ENCODE measurements around the gene ROGDI. TPM values are rescaled to one million over a fixed set of nuclear protein-coding genes. Genes with fewer than 3 reads are reported as not detected.

Gene ROGDI
- total and polyA plus RNA-seq, 7 donors: 23.4 to 72.8 (median 47.9) TPM

DNA sequence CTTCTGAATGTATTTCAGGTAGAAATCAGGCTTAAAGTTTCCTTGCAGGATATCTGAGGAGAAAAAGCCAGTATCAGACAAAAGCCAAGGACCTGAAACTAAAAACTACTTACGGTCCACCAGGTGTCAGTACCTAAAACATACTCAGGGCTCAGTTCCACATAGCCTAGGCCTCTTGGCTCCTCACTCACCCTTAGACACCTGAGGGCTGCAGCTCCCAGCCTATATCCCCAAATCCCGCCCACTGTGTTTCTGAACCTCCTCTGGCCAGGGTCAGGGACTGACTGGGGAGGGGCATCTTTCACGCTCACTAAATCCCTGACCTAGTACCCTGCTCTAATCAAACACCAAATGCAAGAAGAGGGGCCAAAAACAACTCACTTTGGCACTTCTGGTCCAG lies 8.8 kb upstream of the ROGDI start:
- H3K36me3 ChIP-seq: peaks cover 12 to 95% (median 49%) of the 10 kb centered on the region in 4 donors
- H3K27ac ChIP-seq: no peak overlapping the region
- WGBS, 2 donors: 96 to 97% methylated on average over 3 of the region's 3 CpGs
- H3K4me3 ChIP-seq: no peak overlapping the region
- no peak for DNase-seq
- no peaks in the 10 kb centered on the region for H3K27me3 ChIP-seq
- no peak for TF ChIP-seq POLR2AphosphoS5 (IDR thresholded peaks at IDR 0.05)
- no peak for TF ChIP-seq EP300 (IDR thresholded peaks at IDR 0.05)
- no peak for TF ChIP-seq POLR2A (IDR thresholded peaks at IDR 0.05)
- TF ChIP-seq, protein P1, sequence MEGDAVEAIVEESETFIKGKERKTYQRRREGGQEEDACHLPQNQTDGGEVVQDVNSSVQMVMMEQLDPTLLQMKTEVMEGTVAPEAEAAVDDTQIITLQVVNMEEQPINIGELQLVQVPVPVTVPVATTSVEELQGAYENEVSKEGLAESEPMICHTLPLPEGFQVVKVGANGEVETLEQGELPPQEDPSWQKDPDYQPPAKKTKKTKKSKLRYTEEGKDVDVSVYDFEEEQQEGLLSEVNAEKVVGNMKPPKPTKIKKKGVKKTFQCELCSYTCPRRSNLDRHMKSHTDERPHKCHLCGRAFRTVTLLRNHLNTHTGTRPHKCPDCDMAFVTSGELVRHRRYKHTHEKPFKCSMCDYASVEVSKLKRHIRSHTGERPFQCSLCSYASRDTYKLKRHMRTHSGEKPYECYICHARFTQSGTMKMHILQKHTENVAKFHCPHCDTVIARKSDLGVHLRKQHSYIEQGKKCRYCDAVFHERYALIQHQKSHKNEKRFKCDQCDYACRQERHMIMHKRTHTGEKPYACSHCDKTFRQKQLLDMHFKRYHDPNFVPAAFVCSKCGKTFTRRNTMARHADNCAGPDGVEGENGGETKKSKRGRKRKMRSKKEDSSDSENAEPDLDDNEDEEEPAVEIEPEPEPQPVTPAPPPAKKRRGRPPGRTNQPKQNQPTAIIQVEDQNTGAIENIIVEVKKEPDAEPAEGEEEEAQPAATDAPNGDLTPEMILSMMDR (IDR thresholded peaks at IDR 0.05): no peak
- intact Hi-C loops (cut with DNase I): no loop called here
- H3K9me3 ChIP-seq: no peaks in the 10 kb centered on the region
- peaks cover 0 to 21% (median 21%) of the 10 kb centered on the region in 4 donors for H3K4me1 ChIP-seq

DNA sequence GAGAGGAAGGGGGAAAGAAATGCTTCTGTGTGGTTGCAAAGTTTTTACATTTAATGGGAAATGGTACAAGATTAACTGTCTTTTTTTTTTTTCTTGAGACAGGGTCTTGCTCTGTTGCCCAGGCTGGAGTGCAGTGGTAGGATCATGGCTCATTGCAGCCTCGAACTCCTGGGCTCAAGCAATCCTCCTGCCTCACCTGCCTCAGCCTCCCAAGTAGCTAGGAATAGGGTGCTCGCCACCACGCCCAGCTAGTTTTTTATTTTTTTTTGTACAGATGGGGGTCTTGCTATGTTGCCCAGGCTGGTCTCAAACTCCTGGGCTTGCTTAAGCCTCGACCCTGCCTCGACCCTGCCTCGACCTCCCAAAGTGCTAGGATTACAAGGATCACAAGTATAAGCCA lies 3.8 kb upstream of the ROGDI start:
- DNase-seq: no peak
- no peaks in the 10 kb centered on the region for H3K9me3 ChIP-seq
- TF ChIP-seq, protein P1 (IDR thresholded peaks at IDR 0.05): no peak
- TF ChIP-seq EP300 (IDR thresholded peaks at IDR 0.05) (no peak), POLR2AphosphoS5 (IDR thresholded peaks at IDR 0.05) (no peak), POLR2A (IDR thresholded peaks at IDR 0.05) (no peak)
- intact Hi-C loops (cut with DNase I): no loop called here
- H3K4me1 ChIP-seq: peaks cover 0 to 30% (median 28%) of the 10 kb centered on the region in 4 donors
- no peak overlapping the region for H3K4me3 ChIP-seq
- no peak overlapping the region for H3K27ac ChIP-seq
- peaks cover 4 to 54% (median 26%) of the 10 kb centered on the region in 4 donors for H3K36me3 ChIP-seq
- WGBS, 2 donors: 94 to 97% methylated on average over 6 of the region's 6 CpGs
- no peaks in the 10 kb centered on the region for H3K27me3 ChIP-seq

DNA sequence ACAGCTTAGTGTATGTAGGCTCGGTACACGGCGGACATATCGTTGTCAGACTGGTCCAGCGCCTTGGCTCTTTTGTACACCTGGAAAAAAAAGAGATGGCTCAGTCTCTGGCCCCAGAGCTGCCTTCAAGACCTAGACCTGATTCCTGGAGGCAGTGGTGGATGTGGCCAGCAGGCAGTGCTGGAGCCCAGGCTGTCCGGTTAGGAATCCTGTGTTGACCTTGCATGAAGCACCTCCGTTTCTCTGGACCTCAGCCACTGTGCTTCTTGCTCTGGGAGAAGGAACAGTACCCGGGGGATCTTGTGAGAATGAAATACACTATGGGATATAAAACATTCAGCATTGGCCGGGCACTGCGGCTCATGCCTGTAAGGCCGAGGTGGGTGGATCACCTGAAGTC lies 2.8 kb upstream of the ROGDI start:
- no peak for DNase-seq
- H3K9me3 ChIP-seq: no peaks in the 10 kb centered on the region
- intact Hi-C loops (cut with DNase I): no loop called here
- H3K27me3 ChIP-seq: no peaks in the 10 kb centered on the region
- TF ChIP-seq, protein P1 (IDR thresholded peaks at IDR 0.05): no peak
- TF ChIP-seq EP300 (IDR thresholded peaks at IDR 0.05) (no peak), POLR2A (IDR thresholded peaks at IDR 0.05) (no peak), POLR2AphosphoS5 (IDR thresholded peaks at IDR 0.05) (no peak)
- H3K4me3 ChIP-seq: no peak overlapping the region
- H3K36me3 ChIP-seq: peaks cover 4 to 44% (median 25%) of the 10 kb centered on the region in 4 donors
- peaks cover 0 to 41% (median 35%) of the 10 kb centered on the region in 4 donors for H3K4me1 ChIP-seq
- 92% methylated on average over 11 of the region's 11 CpGs for WGBS, 2 donors
- H3K27ac ChIP-seq: peak overlapping the region in 3 of 4 donors; percentile 86 to 89 (median 88)

DNA sequence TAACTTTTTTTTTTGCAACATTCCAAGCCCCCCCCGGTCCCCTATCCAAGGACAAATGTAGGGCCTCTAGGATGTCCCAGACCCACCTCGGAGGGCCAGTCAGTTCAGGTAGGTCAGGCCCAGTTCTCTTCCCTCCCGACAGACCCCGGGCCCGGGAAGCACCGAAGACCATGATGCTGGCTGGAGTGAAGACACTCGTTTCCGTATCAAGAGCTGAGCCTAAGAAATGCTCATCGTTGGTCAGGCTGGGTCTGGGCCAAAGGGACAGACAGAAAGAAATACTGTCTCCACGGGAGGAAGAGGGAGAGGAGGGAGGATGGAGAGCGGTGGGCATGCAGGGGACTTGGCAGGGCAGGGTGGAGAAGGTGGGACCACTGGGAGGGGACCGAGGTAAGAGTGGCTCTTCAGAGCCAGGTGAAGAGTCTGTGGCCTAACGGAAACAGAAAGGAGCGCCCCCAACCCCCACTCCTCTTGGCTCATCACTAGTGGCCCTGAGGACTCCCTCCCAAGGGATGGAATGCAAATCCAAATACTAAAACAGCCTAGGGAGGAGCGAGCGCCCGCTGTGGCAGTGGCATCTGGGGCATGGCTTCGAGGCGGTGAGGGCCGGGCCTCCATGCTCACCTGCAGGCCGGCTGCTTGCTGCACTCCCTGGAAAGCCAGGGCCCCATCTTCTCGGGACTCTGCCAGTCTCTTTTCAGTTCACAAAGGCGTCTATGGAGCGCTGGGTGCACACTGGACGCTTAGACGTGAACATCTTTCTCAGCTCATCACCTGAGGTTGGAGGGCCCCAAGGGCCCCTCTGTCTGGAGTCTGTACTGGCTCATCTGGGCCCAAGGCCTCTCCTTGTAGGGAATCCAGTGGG lies 1.7 kb upstream of the ROGDI start:
- no peak for DNase-seq
- Histone ChIP-seq H3K36me3 (peaks cover 4 to 38% (median 25%) of the 10 kb centered on the region in 4 donors), H3K27ac (peak overlapping the region; percentile 86 to 92 (median 88)), H3K9me3 (no peaks in the 10 kb centered on the region), H3K4me3 (no peak overlapping the region), H3K27me3 (no peaks in the 10 kb centered on the region), H3K4me1 (peaks cover 0 to 41% (median 35%) of the 10 kb centered on the region in 4 donors)
- intact Hi-C loops (cut with DNase I): loop anchor here (2.0 kb wide), 3 partner anchors 43 to 153 kb away; partner anchors contain the start of genes ANKS3, DNAAF8, GLYR1 and UBN1
- TF ChIP-seq, protein P1 (IDR thresholded peaks at IDR 0.05): no peak
- 85 to 88% methylated on average over 26 of the region's 26 CpGs for WGBS, 2 donors

All from sigmoid colon (tissue), 7 donors.